GM18526 (cell line): ENCODE measurements around the gene PLEKHA3.

Experiments
- POLR2A ChIP-seq: IDR thresholded peaks from 3 replicates; pipeline ENCODE4 v1.6.1; 2011; ENCODE audit not compliant: insufficient read length; ENCODE audit errors: extremely low read depth

The PLEKHA3 gene

GRCh38 chr2:178480227-178481181, at the start of gene PLEKHA3:
Gene PLEKHA3, plus strand, starts transcription at chr2:178480457. Its CDS starts 413 bp downstream, at chr2:178480870.
- peak; percentile 22 for TF ChIP-seq POLR2A

- TF ChIP-seq POLR2A = no peak
Measured at GRCh38 chr2:178436662-178437061, 43.6 kb upstream of the PLEKHA3 start.

GRCh38 chr2:178441426-178441825, 38.8 kb upstream of the PLEKHA3 start:
- TF ChIP-seq POLR2A = no peak

GRCh38 chr2:178448968-178449661, 31.1 kb upstream of the PLEKHA3 start:
- no peak for TF ChIP-seq POLR2A

GRCh38 chr2:178449700-178450523, 30.3 kb upstream of the PLEKHA3 start:
- no peak for TF ChIP-seq POLR2A

- no peak for TF ChIP-seq POLR2A
Measured at GRCh38 chr2:178450524-178450773, 29.8 kb upstream of the PLEKHA3 start.

GRCh38 chr2:178450774-178451525, 29.3 kb upstream of the PLEKHA3 start, which contains the start of the genes PJVK and PRKRA:
Gene PJVK, plus strand, starts transcription at chr2:178451378. Its CDS starts 2,032 bp downstream, at chr2:178453410.
Gene PRKRA, minus strand, starts transcription at chr2:178451175. Its CDS starts 145 bp downstream, at chr2:178451030.
- peak; percentile 87 for TF ChIP-seq POLR2A

- no peak for TF ChIP-seq POLR2A
Measured at GRCh38 chr2:178452334-178452733, 27.9 kb upstream of the PLEKHA3 start.

- no peak for TF ChIP-seq POLR2A
Measured at GRCh38 chr2:178452870-178453269, 27.4 kb upstream of the PLEKHA3 start.

GRCh38 chr2:178455947-178456346, 24.3 kb upstream of the PLEKHA3 start:
- no peak for TF ChIP-seq POLR2A

GRCh38 chr2:178457390-178457886, 22.8 kb upstream of the PLEKHA3 start:
- no peak for TF ChIP-seq POLR2A

- TF ChIP-seq POLR2A = no peak
Measured at GRCh38 chr2:178469219-178469849, 10.9 kb upstream of the PLEKHA3 start.

- TF ChIP-seq POLR2A = no peak
Measured at GRCh38 chr2:178473373-178473772, 6.9 kb upstream of the PLEKHA3 start.

GRCh38 chr2:178473931-178474330, 6.3 kb upstream of the PLEKHA3 start:
- no peak for TF ChIP-seq POLR2A
